Daoy (cell line): ENCODE measurements around the gene ELFN1. TPM values are rescaled to one million over a fixed set of nuclear protein-coding genes. Genes with fewer than 3 reads are reported as not detected.

Experiments
- DNase-seq: peaks from one replicate; pipeline ENCODE4 v3.0.0-alpha.2; 2015; ENCODE audit warnings: low read depth
- total RNA-seq: library from RNA; depleted of rRNA; stranded (reverse); fragments of >200 nt; shearing (Covaris generic); gene quantifications from 2 replicates; pipeline ENCODE4 v1.2.3, GENCODE V29; 2014

The ELFN1 gene
- total RNA-seq, 1 experiment from 2014 or later, result 1.1 TPM

DNA sequence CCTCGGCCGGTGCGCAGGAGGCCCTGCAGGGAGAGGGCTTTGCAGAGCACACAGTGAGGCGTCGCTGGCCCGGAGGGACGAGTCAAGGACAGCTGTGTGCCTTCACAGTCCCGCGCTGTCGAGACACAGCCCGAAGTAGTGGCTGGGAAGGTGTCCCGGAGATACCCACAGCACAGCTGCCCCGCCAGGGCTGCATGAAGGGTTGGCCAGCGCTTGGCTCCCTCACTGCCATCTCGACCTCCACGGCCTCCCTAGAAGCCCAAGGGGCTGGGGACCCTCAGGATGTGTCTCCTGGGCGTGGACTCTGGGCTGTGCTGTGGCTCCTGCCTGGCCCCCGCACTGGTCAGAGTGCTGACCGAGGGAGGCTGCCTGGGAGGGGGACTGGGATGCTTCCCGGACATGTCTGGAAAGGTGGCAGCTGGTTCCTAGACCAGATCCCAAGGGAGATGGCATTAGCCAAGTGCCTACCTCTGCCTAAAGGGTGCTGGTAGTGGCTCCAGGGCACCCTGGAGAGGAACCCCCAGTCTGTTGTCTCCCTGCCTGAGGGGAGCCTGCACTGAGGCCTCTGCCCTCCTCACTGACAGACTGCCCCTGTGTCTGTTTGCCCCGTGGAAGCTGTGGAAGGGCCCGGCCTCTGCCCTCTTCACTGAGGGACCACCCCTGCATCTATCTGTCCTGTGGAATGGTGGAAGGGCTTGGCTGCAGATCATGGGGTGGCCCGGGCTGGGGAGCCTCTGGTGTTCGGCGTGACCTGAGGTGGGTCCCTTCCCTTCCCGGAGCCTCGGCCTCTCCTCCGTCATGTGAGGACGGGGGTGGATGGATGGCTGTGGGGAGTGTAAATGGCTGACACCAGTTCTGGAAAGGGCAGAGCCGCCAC lies 5.8 kb downstream of the ELFN1 start:
- no peak for DNase-seq

- no peak for DNase-seq
Observed at GRCh38 chr7:1676550-1677078, 6.5 kb downstream of the ELFN1 start.

DNA sequence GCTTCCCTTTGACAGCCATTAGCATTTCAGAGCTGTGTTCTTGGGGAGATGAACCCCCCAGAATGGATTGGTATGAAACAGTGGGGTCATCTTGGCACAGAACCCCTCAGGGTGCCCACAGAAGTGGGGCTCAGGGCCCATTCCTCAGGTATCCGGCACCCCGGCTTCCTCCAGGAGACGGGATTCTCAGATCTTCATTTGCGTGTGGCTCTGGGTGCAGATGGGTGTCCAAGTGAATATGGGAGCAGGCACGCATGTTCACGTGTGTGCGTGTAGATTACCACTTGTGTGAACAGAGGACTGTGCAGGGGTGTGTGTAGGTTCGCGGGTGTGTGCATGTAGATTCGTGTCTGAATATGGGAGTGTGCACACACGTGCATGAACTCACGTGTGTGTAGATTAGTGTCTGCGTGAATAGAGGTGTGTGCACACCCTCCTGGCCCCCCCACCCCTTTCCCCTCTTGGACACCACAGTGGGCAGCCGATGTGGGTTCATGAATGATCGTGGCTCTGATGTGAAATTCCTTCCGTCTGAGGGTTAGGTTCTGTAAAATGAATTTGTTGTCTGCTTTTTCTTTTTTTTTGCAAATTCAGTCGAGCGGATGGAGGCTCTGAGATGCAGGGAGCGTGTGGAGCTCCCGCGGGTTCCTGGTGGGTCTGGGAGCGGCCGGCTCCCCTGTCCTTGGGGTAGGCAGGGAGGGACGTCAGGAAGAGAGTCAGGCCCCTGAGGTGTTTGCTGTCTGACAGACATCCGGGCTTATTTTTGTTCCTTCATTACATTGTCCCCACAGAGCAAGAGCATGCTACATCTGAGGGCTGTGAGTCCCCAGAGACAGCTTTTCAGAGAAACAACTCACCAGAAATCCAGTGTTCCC lies 7.4 kb downstream of the ELFN1 start:
- no peak for DNase-seq

DNA sequence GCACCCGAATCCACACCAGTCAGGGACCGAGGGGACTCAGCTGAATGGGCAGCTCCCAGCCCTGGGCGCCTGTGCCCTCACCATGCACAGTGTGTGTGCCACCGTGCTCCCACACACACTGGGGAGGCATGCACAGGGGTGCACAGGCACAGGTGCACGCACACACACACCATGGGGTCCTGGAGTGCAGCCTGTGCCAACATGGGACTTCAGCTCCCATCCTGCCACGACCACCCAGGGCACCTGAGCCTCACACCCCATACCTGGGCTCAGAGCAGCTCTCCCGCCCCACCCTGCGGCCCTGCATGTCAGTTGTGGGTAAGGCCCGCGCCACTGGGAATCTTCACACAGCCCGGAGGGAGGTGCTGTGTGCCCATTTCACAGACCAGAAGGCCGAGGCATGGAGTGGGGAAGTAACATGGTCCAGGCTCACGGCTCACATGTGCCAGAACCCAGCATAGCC lies 8.0 kb downstream of the ELFN1 start:
- no peak for DNase-seq

DNA sequence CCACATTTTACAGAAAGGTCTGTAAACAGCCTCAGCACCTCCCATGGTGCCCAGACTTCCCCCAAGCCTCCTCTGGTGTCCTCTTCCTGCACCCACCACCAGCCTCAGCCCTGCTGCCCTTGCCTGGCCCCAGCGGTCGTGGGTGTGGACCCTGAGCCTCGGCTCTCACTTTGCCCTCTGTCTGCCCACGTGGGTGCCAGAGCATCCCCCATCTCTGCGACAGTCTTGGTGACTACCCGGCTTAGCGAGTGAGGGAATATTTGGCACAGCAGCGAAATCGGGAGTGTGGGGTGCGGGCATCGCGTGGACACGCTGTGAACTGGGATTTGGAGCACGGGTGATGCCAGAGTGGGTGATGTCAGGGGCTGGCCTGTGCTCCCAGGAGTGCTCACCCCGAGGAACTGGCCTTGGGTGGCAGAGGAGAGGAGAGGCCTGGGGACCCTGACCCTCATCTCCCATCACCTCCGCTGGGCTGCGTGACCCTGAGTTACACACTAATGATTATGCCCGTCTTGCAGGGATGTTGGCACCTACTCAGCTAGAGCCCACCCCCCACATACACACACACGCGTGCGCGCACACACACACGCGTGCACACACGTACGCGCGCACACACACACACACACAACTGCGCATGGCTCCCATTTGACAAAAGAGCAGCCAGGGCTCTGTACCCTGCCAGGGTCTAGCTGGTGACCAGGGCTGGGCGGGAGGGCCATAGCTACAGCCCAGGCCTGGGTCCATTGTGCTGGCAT lies 8.7 kb downstream of the ELFN1 start:
- DNase-seq, result no peak

DNA sequence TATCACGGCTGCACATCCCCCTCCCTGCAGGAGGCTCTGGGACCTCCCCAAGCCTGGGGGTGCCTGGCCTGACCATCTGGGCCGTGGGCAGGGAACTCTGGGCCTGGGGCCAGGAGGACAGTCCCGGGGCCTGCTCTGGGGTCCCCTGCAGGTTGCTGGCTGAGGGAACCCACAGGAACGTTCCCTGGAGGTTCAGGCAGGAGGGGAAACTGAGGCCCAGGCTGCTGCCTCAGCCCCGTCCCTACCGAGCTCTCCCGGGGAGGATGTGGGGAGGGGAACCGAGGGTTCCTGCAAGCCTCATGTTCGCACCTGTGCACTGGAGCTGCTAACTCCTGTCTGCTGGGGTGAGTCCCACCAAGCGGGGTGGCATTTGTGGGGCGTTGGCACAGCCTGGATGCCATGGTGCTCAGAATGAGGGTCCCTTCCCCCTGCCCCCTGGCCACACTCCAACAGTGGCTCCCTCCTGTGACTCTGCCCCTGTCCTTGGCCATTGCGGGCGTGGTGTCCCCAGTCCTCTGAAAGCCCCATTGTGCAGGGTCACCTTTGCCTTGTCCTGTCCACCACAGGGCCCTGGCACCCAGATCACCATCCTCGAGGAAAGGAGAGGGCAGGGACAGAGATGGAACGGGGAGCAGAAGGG lies 9.4 kb downstream of the ELFN1 start:
- no peak for DNase-seq

GRCh38 chr7:1679966-1680730 lies 10.1 kb downstream of the ELFN1 start:
- no peak for DNase-seq

GRCh38 chr7:1681581-1681980 lies 11.5 kb downstream of the ELFN1 start:
- no peak for DNase-seq

- DNase-seq, result no peak
Observed at GRCh38 chr7:1685000-1685624, 15.0 kb downstream of the ELFN1 start.

DNA sequence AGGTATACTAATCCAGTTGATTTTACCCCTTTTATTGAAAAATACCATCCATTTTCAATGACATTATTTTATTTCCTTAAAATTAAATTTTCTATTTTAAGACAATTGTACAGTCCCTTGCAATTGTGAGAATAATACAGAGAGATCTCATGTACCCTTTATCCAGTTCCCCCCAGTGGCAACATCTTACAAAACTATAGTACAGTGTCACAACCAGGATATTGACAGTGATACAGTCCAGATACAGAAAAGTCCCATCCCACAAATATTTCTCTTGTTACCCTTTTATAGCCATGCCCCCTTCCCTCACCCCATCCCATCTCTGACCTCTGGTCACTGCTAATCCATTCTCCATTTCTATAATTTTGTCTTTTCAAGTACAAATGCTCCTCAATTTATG lies 18.5 kb downstream of the ELFN1 start:
- no peak for DNase-seq

- DNase-seq, result peak; percentile 0
Observed at GRCh38 chr7:1689311-1689710, 19.2 kb downstream of the ELFN1 start.

GRCh38 chr7:1690359-1690958 lies 20.4 kb downstream of the ELFN1 start:
- DNase-seq, result no peak

DNA sequence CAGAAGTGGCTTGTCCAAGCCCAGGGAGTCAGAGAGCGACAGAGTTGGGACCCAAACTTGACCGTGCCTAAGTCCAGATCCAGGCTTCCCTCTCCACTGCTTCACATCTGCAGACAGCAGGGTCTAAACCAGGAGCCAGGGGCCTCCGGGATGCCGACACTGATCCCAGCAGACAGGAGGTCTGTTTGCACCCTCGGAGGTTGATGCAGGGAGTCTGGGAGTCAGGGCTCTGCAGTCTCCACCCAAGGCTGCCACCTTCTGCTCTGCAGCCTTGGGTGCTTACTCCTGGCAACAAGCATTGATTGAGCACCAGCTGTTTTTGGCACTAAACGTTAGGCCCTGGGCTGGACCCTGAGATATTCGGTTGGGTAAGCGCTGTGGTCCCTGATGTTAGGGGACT lies 21.0 kb downstream of the ELFN1 start:
- DNase-seq, result peak; percentile 1

GRCh38 chr7:1691601-1692514 lies 21.8 kb downstream of the ELFN1 start:
- peak; percentile 71 for DNase-seq

GRCh38 chr7:1692515-1693418 lies 22.7 kb downstream of the ELFN1 start:
- peak; percentile 1 for DNase-seq

- DNase-seq, result peak; percentile 11
Observed at GRCh38 chr7:1693419-1693990, 23.4 kb downstream of the ELFN1 start.

GRCh38 chr7:1693991-1694524 lies 24.0 kb downstream of the ELFN1 start:
- peak; percentile 62 for DNase-seq
